IPS-18a (cell line): Measurements from ENCODE around the gene PIK3CD.

Source experiments
- H3K27ac ChIP-seq: one replicate; pipeline ENCODE4 v1.5.1; 2013; ENCODE audit warnings: low read length
- H3K27me3 ChIP-seq: one replicate; pipeline ENCODE4 v1.6.1; 2013; ENCODE audit warnings: mild to moderate bottlenecking, low read length; ENCODE audit not compliant: control insufficient read depth, insufficient read depth
- H3K36me3 ChIP-seq: one replicate; pipeline ENCODE4 v1.6.1; 2013; ENCODE audit warnings: low read depth, low read length; ENCODE audit not compliant: control insufficient read depth
- H3K4me1 ChIP-seq: one replicate; pipeline ENCODE4 v1.6.1; 2013; ENCODE audit warnings: low read depth, low read length; ENCODE audit not compliant: control insufficient read depth
- H3K4me3 ChIP-seq: one replicate; pipeline ENCODE4 v1.5.1; 2013; ENCODE audit warnings: low read length
- H3K9ac ChIP-seq: one replicate; pipeline ENCODE4 v1.6.1; 2013; ENCODE audit warnings: mild to moderate bottlenecking, low read length, moderate library complexity
- H3K9me3 ChIP-seq: one replicate; pipeline ENCODE4 v1.6.1; 2013; ENCODE audit warnings: low read depth, low read length; ENCODE audit not compliant: control insufficient read depth

PIK3CD gene

DNA sequence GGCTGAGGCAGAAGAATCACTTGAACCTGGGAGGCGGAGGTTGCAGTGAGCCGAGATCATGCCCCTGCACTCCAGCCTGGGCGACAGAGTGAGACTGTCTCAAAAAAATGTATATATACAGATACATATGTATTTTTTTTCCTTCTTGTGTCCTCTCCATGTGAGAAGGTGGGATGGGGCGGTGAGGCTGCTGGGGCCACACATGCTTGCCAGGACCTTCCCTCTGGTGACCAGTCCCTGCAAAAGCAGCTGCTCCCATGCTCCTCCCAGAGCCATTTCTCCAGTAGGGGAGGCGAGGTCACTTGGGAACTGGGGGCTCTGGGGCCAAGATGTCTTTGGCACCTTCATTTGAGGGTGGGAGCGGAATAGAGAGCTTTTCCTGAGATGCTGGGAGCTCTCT, 74.9 kb downstream of the PIK3CD start:
- Histone ChIP-seq H3K9ac (no peak overlapping the region), H3K36me3 (peaks cover 48% of the 10 kb centered on the region), H3K27ac (no peak overlapping the region), H3K4me3 (no peak overlapping the region), H3K4me1 (peaks cover 3% of the 10 kb centered on the region), H3K9me3 (no peaks in the 10 kb centered on the region), H3K27me3 (no peaks in the 10 kb centered on the region)

DNA sequence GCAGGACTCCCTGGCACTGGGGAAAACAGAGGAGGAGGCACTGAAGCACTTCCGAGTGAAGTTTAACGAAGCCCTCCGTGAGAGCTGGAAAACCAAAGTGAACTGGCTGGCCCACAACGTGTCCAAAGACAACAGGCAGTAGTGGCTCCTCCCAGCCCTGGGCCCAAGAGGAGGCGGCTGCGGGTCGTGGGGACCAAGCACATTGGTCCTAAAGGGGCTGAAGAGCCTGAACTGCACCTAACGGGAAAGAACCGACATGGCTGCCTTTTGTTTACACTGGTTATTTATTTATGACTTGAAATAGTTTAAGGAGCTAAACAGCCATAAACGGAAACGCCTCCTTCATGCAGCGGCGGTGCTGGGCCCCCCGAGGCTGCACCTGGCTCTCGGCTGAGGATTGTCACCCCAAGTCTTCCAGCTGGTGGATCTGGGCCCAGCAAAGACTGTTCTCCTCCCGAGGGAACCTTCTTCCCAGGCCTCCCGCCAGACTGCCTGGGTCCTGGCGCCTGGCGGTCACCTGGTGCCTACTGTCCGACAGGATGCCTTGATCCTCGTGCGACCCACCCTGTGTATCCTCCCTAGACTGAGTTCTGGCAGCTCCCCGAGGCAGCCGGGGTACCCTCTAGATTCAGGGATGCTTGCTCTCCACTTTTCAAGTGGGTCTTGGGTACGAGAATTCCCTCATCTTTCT, 75.5 kb downstream of the PIK3CD start:
- Histone ChIP-seq H3K4me3 (no peak overlapping the region), H3K36me3 (peaks cover 55% of the 10 kb centered on the region), H3K27ac (no peak overlapping the region), H3K27me3 (no peaks in the 10 kb centered on the region), H3K9ac (no peak overlapping the region), H3K4me1 (no peaks in the 10 kb centered on the region), H3K9me3 (no peaks in the 10 kb centered on the region)

DNA sequence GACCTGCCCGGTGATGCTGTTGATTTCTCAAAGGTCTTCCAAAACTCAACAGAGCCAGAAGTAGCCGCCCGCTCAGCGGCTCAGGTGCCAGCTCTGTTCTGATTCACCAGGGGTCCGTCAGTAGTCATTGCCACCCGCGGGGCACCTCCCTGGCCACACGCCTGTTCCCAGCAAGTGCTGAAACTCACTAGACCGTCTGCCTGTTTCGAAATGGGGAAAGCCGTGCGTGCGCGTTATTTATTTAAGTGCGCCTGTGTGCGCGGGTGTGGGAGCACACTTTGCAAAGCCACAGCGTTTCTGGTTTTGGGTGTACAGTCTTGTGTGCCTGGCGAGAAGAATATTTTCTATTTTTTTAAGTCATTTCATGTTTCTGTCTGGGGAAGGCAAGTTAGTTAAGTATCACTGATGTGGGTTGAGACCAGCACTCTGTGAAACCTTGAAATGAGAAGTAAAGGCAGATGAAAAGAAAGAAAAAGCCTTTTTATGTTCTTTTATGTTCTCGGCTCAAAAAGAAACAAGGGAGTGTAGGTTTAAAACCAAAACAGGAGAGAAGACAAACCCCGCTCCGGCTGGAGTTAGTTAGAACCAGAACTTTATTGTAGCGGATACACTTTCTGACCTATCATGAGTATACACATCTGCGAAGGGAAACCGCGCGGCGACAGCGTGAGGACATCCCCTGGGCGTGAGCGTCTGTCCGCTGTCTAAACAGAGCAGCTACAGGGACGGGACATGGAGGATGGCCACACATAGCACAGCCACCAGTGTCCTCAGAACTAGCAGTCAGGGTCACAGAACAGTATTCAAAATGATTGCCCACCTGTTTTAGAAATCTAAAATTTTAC, 77.1 kb downstream of the PIK3CD start:
- no peaks in the 10 kb centered on the region for H3K27me3 ChIP-seq
- no peaks in the 10 kb centered on the region for H3K9me3 ChIP-seq
- no peaks in the 10 kb centered on the region for H3K4me1 ChIP-seq
- H3K36me3 ChIP-seq: peaks cover 58% of the 10 kb centered on the region
- no peak overlapping the region for H3K4me3 ChIP-seq
- no peak overlapping the region for H3K27ac ChIP-seq
- H3K9ac ChIP-seq: no peak overlapping the region

DNA sequence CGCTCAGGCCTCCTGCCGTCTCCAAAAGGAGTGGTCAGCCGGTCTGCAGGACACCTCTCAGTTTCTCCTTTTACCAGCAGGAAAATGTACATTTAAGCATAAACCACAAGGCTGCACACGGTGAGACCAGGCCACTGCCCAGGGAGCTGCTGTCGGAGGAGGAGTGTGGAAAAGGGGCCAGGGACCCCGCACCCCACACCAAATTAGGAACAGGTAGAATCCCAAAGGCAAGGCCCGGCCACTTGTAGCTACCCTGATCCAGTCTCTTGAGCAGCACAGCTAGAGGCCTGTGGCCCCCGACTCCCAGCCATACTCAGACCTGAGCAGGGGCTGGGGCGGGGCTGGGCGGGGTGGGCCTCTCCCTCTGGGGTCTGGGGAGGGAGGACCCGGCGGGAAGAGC, 78.0 kb downstream of the PIK3CD start:
- no peaks in the 10 kb centered on the region for H3K4me1 ChIP-seq
- peaks cover 63% of the 10 kb centered on the region for H3K36me3 ChIP-seq

DNA sequence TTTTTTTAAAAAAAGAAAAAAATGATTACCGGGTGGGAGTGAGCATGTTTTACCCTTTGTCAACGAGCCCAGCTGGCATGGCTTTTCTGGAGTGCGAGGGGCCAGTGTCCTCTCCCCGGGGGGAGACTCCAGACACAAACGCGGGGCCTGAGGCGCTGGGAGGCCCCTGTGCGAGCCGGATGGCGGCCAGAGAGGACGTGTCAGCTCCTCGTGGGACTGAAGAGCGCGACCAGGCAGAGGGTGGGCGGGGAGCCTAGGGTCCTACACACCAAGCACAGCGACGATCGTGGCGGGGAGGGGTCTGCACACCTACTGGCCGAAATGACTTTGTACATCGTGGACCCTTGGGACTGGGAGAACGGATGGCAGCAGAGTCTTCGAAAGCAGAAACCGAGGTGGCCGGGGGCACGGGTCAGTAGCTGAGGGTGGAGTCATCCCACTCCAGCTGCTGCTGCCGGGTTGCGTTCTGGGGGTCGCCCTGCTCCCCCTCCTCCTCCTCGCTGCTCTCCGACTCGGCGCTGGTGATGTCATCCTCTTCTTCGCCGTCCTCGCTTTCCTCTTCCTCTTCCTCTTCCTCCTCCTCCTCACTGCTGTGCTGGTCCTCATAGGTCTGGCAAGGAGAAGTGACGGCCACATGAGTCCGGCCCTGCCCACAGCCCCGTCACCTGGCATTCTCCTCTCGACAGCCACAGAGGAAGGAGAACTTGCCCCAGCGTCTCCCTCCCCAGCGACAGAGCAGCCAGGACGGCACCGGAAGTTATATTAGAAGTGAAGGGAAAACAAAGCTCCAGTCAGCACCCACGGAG, 78.8 kb downstream of the PIK3CD start:
- peaks cover 71% of the 10 kb centered on the region for H3K36me3 ChIP-seq
- H3K4me3 ChIP-seq: no peak overlapping the region
- no peaks in the 10 kb centered on the region for H3K27me3 ChIP-seq
- no peak overlapping the region for H3K9ac ChIP-seq
- no peak overlapping the region for H3K27ac ChIP-seq
- no peaks in the 10 kb centered on the region for H3K9me3 ChIP-seq
- no peaks in the 10 kb centered on the region for H3K4me1 ChIP-seq

More for the DNA sequence above, 78.0 kb downstream of the PIK3CD start:
- H3K9ac ChIP-seq: no peak overlapping the region
- no peaks in the 10 kb centered on the region for H3K27me3 ChIP-seq
- no peak overlapping the region for H3K27ac ChIP-seq
- no peak overlapping the region for H3K4me3 ChIP-seq
- H3K9me3 ChIP-seq: no peaks in the 10 kb centered on the region

DNA sequence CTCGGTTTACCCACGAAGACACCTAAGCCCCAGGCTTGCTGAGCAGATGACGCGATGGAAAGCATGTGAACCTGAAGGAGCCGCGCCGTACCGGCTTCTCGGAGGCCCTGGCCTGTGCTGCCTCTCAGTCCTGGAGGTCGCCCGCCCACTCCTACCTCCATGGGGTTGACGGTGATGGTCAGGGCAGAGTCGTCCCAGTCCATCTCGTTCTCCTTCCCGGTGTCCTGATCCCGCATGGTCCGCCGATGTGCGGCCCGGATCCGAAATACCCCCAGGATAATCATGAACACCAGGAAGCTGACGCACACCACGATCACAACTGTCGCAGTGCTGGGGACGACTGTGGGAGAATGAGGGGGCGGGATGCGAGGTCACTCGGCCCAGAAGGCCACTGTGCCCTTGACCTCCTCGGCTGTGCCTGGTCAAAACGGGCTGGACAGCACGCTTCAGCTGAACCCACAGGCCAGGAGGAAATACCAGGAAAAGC, 79.6 kb downstream of the PIK3CD start:
- no peaks in the 10 kb centered on the region for H3K9me3 ChIP-seq
- no peaks in the 10 kb centered on the region for H3K27me3 ChIP-seq
- H3K36me3 ChIP-seq: peaks cover 79% of the 10 kb centered on the region
- H3K9ac ChIP-seq: no peak overlapping the region
- no peaks in the 10 kb centered on the region for H3K4me1 ChIP-seq
- H3K27ac ChIP-seq: no peak overlapping the region
- H3K4me3 ChIP-seq: no peak overlapping the region

DNA sequence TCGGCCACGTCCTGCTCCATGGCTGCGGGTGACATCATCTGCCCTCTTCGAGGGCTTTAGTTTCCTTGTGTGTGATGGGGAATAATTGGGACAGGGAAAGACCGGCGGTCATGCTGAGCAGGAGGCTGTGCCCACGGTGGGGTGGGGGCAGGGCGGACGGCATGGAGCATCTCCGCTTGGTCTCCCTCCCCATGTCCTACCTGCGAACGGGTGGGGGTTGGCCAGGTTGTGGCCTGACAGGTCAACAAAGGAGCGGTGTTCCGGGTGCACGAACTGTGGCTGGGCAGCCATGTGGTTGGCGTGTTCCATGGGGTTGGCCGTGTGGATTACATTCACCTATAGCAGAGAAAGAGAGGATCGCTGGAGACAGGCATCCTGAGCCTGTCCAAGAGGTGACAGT, 80.0 kb downstream of the PIK3CD start:
- Histone ChIP-seq H3K9ac (no peak overlapping the region), H3K4me1 (no peaks in the 10 kb centered on the region), H3K9me3 (no peaks in the 10 kb centered on the region), H3K36me3 (peaks cover 84% of the 10 kb centered on the region), H3K27me3 (no peaks in the 10 kb centered on the region), H3K27ac (no peak overlapping the region), H3K4me3 (no peak overlapping the region)

DNA sequence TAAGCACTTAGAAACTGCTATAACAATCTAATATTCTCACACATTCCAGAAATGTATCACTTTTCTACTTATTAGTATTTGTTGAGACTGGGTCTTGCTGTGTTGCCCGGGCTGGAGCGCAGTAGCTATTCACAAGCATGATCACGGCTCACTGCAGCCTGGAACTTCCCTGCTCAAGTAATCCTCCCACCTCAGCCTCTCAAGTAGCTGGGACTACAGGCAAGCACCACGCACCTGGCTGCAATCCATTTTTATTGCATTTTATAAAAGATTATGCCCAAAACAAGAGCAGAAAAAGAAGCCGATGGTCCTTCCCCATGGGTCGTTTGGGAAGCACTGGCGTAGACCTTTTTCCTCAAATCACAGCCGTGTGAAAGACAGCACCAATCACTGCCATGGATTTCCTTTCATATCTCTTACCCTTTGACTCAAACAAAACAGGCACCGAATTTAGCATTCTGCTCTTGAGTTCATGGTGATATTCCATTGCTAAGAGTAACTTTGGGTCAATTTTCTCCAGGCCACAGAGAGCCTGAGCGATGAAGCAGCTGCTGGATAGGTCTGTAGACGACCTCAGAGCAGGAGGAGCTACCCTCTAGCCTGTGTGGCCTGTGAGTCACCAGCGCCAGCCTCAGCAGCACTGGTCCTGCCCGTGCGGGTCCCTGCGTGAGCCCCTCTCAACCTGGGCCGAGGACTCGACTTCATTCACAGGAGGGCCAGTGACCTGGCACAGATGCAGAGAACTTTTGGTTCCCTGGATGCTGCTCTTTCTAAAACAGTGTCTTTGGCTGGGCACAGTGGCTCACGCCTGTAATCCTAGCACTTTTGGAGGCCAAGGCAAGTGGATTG, 80.8 kb downstream of the PIK3CD start:
- Histone ChIP-seq H3K27ac (no peak overlapping the region), H3K36me3 (peaks cover 86% of the 10 kb centered on the region), H3K4me3 (no peak overlapping the region), H3K9ac (no peak overlapping the region), H3K4me1 (no peaks in the 10 kb centered on the region), H3K9me3 (no peaks in the 10 kb centered on the region), H3K27me3 (no peaks in the 10 kb centered on the region)

DNA sequence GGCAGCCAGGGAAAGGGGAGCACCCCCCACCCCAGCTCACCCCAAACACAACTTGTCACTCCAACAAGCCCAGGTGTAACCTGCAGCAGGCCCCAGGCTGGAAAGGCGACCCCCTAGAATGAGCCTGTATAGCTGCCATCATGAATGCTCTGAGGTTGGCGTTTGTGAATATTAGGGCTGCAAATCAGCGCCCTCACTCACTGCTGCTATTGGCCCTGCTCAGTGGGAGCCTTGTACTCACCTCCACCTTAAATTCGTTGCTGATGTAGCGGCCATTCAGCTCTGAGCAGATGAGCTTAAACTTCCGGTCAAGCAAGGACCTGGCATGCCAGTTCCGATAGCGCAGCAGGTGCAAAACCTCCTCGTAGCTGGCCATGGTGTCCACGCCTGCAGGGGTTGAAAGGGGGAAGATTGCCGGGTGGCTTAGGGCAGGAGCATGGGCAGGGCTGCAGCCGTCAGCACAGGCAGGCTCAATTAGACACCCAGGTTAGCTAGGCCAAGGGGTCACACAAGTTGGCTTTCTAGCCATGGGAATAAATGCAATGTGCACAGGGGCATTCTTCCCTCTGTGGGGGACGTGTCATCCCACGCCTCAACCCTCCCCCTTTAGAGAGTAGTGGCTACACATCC, 81.7 kb downstream of the PIK3CD start:
- Histone ChIP-seq H3K9ac (no peak overlapping the region), H3K9me3 (no peaks in the 10 kb centered on the region), H3K27me3 (no peaks in the 10 kb centered on the region), H3K27ac (no peak overlapping the region), H3K4me3 (no peak overlapping the region), H3K4me1 (no peaks in the 10 kb centered on the region), H3K36me3 (peaks cover 89% of the 10 kb centered on the region)

DNA sequence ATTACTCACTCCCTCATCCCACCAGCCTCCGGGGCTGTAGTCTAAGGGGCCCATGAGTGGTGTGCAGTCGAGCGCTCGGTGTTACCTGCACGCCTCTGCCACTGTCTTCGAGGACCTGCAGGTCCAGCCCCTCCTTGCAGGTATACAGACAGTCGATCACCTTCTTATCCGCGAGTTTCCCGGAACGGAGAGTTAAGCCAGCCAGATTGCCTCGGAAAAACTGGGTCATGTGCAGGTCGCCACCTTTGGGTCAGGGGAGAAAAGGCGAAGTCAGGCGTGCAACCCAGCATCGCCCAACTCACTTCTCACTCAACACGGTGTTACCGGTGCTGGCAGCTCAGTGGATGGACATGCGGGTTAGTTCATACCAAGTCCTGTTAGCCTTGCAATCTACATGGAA, 84.3 kb downstream of the PIK3CD start:
- Histone ChIP-seq H3K9ac (no peak overlapping the region), H3K9me3 (no peaks in the 10 kb centered on the region), H3K4me3 (no peak overlapping the region), H3K27me3 (no peaks in the 10 kb centered on the region), H3K36me3 (peaks cover 83% of the 10 kb centered on the region), H3K27ac (no peak overlapping the region), H3K4me1 (no peaks in the 10 kb centered on the region)
